ENCODE data around the gene DCDC2B. TPM values are rescaled to one million over a fixed set of nuclear protein-coding genes. Genes with fewer than 3 reads are reported as not detected.

Gene DCDC2B
- total RNA-seq, 2 experiments from 2014 or later = 0.14 TPM; not detected in 1

DNA sequence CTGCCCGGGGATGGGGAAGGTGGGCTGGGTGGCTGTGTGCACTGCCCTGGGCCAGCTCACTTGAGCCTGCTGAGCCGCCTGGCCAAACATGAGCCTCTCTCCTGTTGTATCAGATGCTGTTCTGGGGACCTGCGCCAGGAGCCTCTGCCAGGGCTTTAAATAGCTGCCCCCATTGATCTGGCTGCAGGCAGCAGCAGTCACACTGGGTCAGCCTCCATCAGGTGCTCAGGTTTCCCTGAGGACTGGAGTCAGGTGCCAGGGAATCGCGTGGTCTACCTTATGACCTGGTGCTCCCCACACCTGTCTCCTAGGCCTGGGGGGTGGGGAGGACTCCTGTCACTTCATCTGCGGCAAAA, 9.2 kb upstream of the DCDC2B start:
- intact Hi-C loops (cut with DNase I, micrococcal nuclease) = loop anchor here (2.0 to 10.0 kb wide), 5 partner anchors 19 to 555 kb away; partner anchors contain the start of genes HDAC1 (in 1 of the 2), KPNA6 (in 1 of the 2), LCK (in 1 of the 2) and PEF1 (in 1 of the 2)
- peaks cover 48% of the 10 kb centered on the region for H3K36me3 Mint-ChIP-seq (ENCODE audit: low read depth)

DNA sequence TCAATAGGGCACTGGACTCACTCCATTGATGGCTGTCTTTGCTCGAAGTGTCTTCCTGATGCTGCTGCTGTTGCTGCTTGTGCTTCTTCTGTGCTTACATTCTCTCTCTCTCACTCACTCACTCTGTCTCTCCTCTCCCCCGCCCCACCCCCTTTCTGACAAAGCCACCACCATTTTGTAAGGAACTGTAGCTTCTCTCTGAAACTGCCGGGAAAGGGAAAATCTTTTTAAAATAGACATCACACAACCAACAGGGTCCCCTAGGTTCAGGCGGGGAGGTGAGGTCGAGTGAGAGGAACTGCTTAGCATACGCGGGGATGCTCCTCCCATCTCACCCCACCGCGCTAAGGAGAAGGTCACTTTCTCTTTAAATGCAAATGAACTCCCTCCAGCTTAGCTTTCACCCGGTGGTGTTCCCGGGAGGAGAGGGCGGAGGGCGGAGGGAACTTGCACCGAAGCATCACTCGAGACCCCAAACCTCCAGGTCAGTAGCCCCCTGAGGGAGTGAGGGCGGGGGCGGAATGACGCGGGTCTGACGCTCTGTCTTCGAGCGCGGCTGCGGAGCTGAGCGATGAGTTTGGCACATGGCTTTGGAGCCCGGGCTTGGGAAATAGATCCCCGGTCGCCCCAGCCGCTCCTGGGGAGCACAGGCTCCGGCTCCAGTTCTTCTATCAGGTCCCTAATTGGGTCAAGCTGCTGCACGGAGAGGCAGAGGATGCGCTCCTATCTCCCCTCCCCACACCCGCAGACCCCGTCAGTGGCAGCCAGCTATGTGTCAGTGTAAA, 8.5 kb upstream of the DCDC2B start, which contains the start of gene CCDC28B:
Gene CCDC28B (plus strand): TSS at position 370 of the 785 bp plus-strand sequence. CDS start 1,341 bp downstream, outside the sequence.
- intact Hi-C loops (cut with DNase I, micrococcal nuclease) = loop anchor here (2.0 to 10.0 kb wide), 5 partner anchors 20 to 556 kb away; partner anchors contain the start of genes HDAC1 (in 1 of the 2), KPNA6 (in 1 of the 2), LCK (in 1 of the 2) and PEF1 (in 1 of the 2)
- peaks cover 38% of the 10 kb centered on the region for H3K36me3 ChIP-seq (ENCODE audit: insufficient read depth, low read length)
- Mint-ChIP-seq H3K9me3 (no peaks in the 10 kb centered on the region), H3K27me3 (no peaks in the 10 kb centered on the region), H3K27ac (peak within 1 kb of the TSS; percentile 95), H3K4me3 (peak within 1 kb of the TSS; percentile 82), H3K36me3 (ENCODE audit: low read depth) (peaks cover 40% of the 10 kb centered on the region), H3K4me1 (ENCODE audit: low read depth) (peaks cover 64% of the 10 kb centered on the region)
- H3K4me3 ChIP-seq (ENCODE audit: low read length) = peak within 1 kb of the TSS; percentile 87
- H3K9me3 ChIP-seq (ENCODE audit: control insufficient read depth in 1 of 2, insufficient read depth in 1 of 2, low read length in 2 of 2) = no peaks in the 10 kb centered on the region
- H3K27ac ChIP-seq (ENCODE audit: low read depth in 1 of 2, low read length in 2 of 2) = peak within 1 kb of the TSS; percentile 81 to 97
- POLR2A ChIA-PET = interaction anchor here (0.5 to 3.5 kb wide), 23 partner anchors 10 to 1216 kb away, joined by 3 to 41 read pairs (median 5); partner anchors contain the start of genes BSDC1, HDAC1, KHDRBS1 and KPNA6
- TF ChIP-seq, protein P1, sequence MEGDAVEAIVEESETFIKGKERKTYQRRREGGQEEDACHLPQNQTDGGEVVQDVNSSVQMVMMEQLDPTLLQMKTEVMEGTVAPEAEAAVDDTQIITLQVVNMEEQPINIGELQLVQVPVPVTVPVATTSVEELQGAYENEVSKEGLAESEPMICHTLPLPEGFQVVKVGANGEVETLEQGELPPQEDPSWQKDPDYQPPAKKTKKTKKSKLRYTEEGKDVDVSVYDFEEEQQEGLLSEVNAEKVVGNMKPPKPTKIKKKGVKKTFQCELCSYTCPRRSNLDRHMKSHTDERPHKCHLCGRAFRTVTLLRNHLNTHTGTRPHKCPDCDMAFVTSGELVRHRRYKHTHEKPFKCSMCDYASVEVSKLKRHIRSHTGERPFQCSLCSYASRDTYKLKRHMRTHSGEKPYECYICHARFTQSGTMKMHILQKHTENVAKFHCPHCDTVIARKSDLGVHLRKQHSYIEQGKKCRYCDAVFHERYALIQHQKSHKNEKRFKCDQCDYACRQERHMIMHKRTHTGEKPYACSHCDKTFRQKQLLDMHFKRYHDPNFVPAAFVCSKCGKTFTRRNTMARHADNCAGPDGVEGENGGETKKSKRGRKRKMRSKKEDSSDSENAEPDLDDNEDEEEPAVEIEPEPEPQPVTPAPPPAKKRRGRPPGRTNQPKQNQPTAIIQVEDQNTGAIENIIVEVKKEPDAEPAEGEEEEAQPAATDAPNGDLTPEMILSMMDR (IDR thresholded peaks at IDR 0.05) = no peak
- CTCF ChIA-PET = interaction anchor here (0.6 to 1.5 kb wide), 7 partner anchors 15 to 194 kb away, joined by 3 to 8 read pairs (median 3); partner anchors contain the start of gene BSDC1
- peaks cover 75% of the 10 kb centered on the region for H3K4me1 ChIP-seq (ENCODE audit: insufficient read depth, low read length)
- ATAC-seq (ENCODE audit: poor library complexity) (peak; percentile 54), DNase-seq (peak in 13 of 14 experiments; percentile 15 to 74 (median 46))
- no peaks in the 10 kb centered on the region for H3K27me3 ChIP-seq (ENCODE audit: control insufficient read depth in 1 of 2, insufficient read depth in 2 of 2, low read length in 2 of 2)

More for the DNA sequence above, 9.2 kb upstream of the DCDC2B start:
- Histone ChIP-seq H3K27me3 (ENCODE audit: control insufficient read depth in 1 of 2, insufficient read depth in 2 of 2, low read length in 2 of 2) (no peaks in the 10 kb centered on the region), H3K9me3 (ENCODE audit: control insufficient read depth in 1 of 2, insufficient read depth in 1 of 2, low read length in 2 of 2) (no peaks in the 10 kb centered on the region), H3K36me3 (ENCODE audit: insufficient read depth, low read length) (peaks cover 44% of the 10 kb centered on the region), H3K27ac (ENCODE audit: low read depth in 1 of 2, low read length in 2 of 2) (peak overlapping the region in 1 of 2 donors; percentile 97), H3K4me1 (ENCODE audit: insufficient read depth, low read length) (peaks cover 75% of the 10 kb centered on the region), H3K4me3 (ENCODE audit: low read length) (peak overlapping the region; percentile 87)
- Mint-ChIP-seq H3K27ac (peak overlapping the region; percentile 95), H3K9me3 (no peaks in the 10 kb centered on the region), H3K4me1 (ENCODE audit: low read depth) (peaks cover 68% of the 10 kb centered on the region), H3K4me3 (peak overlapping the region; percentile 82), H3K27me3 (no peaks in the 10 kb centered on the region)
- no peak for ATAC-seq (ENCODE audit: poor library complexity)
- ChIA-PET CTCF (interaction anchor here (0.5 to 1.4 kb wide), 3 partner anchors 16 to 49 kb away, joined by 3 to 8 read pairs (median 3); no protein-coding TSS in a partner anchor), POLR2A (interaction anchor here (0.8 to 3.5 kb wide), 12 partner anchors 19 to 195 kb away, joined by 3 to 41 read pairs (median 8); partner anchors contain the start of genes BSDC1, HDAC1, KPNA6 and LCK)
- DNase-seq = no peak
- TF ChIP-seq, protein P1 (IDR thresholded peaks at IDR 0.05) = no peak

All from CD4-positive, alpha-beta T cell (primary cell).